GM19397 (cell line): ENCODE results near the gene STMN3.

Experiments
- ATAC-seq: cut with Tn5 transposase; IDR thresholded peaks from one replicate; pipeline ENCODE4 v1.9.1; 2021; ENCODE audit warnings: mild to moderate bottlenecking, moderate library complexity; ENCODE audit not compliant: unreplicated experiment

STMN3 gene

GRCh38 chr20:63653041-63653973 lies at the start of gene STMN3:
Gene STMN3 (minus strand): TSS chr20:63653424. CDS start chr20:63653345, 79 bp downstream.
- no peak for ATAC-seq

GRCh38 chr20:63702036-63702665 lies 48.9 kb upstream of the STMN3 start:
- no peak for ATAC-seq

- no peak for ATAC-seq
Observed at GRCh38 chr20:63701329-63702035, 48.3 kb upstream of the STMN3 start.

- ATAC-seq, result no peak
Observed at GRCh38 chr20:63701051-63701328, 47.8 kb upstream of the STMN3 start.

GRCh38 chr20:63700199-63701050 lies 47.2 kb upstream of the STMN3 start:
- ATAC-seq, result no peak

GRCh38 chr20:63699466-63700198 lies 46.4 kb upstream of the STMN3 start:
- no peak for ATAC-seq

GRCh38 chr20:63698739-63699465 lies 45.7 kb upstream of the STMN3 start:
- no peak for ATAC-seq

GRCh38 chr20:63697868-63698545 lies 44.8 kb upstream of the STMN3 start:
- no peak for ATAC-seq

GRCh38 chr20:63697357-63697867 lies 44.2 kb upstream of the STMN3 start:
- ATAC-seq, result no peak

- ATAC-seq, result no peak
Observed at GRCh38 chr20:63696628-63697356, 43.6 kb upstream of the STMN3 start, which contains the start of gene TNFRSF6B. Gene TNFRSF6B (plus strand): TSS chr20:63696652. CDS start chr20:63696768, 116 bp downstream.

GRCh38 chr20:63696306-63696627 lies 43.0 kb upstream of the STMN3 start:
- ATAC-seq, result no peak

GRCh38 chr20:63695424-63696305 lies 42.4 kb upstream of the STMN3 start:
- ATAC-seq, result no peak

GRCh38 chr20:63694584-63695423 lies 41.6 kb upstream of the STMN3 start:
- no peak for ATAC-seq

- no peak for ATAC-seq
Observed at GRCh38 chr20:63693733-63694583, 40.7 kb upstream of the STMN3 start.

GRCh38 chr20:63693083-63693732 lies 40.0 kb upstream of the STMN3 start:
- ATAC-seq, result no peak
